Pancreas (tissue), 10 donors: ENCODE data around the gene TFF3. TPM values are rescaled to one million over a fixed set of nuclear protein-coding genes. Genes with fewer than 3 reads are reported as not detected.

Experiments used
- ATAC-seq, 4 donors: fragments of 200-7000 bp; cut with Tn5 transposase; one replicate each; pipeline versions ENCODE4 v1.8.0 to v1.9.1; 2020; ENCODE audit warnings: mild to moderate bottlenecking in 4 of 4, moderate library complexity in 4 of 4
- DNase-seq, 6 donors: peaks; one replicate each; pipeline ENCODE4 v3.0.0-alpha.2; 2020
- FAIRE-seq: peaks from 2 replicates; lab custom pipeline; 2012; peaks lifted over from hg19 to GRCh38; lab: Jason Lieb, UNC
- H3K27ac ChIP-seq, 4 donors: fragments of 200-600 bp; sonication (generic); 1 replicate in 3 of 4; 2 replicates in 1 of 4; pipeline versions ENCODE4 v1.5.0 to v1.8.0; 2020
- H3K27me3 ChIP-seq, 4 donors: fragments of 200-600 bp; one replicate each; pipeline ENCODE4 v1.8.0; 2021
- H3K36me3 ChIP-seq, 3 donors: fragments of 200-600 bp; sonication (generic) in 1 of 3; one replicate each; pipeline versions ENCODE4 v1.5.0 to v1.8.0; 2020 to 2021
- H3K4me1 ChIP-seq, 3 donors: fragments of 200-600 bp; one replicate each; pipeline ENCODE4 v1.8.0; 2021
- H3K4me3 ChIP-seq, 4 donors: fragments of 200-600 bp; sonication (generic) in 2 of 4; one replicate each; pipeline versions ENCODE4 v1.5.0 to v1.8.0; 2020 to 2021
- H3K9me3 ChIP-seq, 4 donors: fragments of 200-600 bp; one replicate each; pipeline ENCODE4 v1.8.0; 2021
- CTCF ChIP-seq, 4 donors: fragments of 200-600 bp; sonication (generic) in 3 of 4; IDR thresholded peaks; one replicate each; pipeline versions ENCODE4 v1.5.0 to v1.8.0; 2021; ENCODE audit warnings: antibody characterized with exemption in 4 of 4
- WGBS, 2 donors: extraction: QIAGEN DNeasy Blood & Tissue Kit; methylation state at CpG; one replicate each; pipeline ENCODE4 v1.1.7; 2013; 5-methylcytosine and 5-hydroxymethylcytosine counted together
- intact Hi-C, 3 donors: fragments of 100-400 bp; cut with DNase I; formaldehyde crosslinking; loops; one replicate each; pipeline versions ENCODE4 v1.11.1 to v1.14.2; 2022
- polyA plus RNA-seq, 2 donors: library from polyadenylated mRNA; stranded (reverse); fragments of 200-250 nt; gene quantifications; one replicate each; pipeline ENCODE4 v1.2.3, GENCODE V29; 2013
- total RNA-seq, 6 donors: library from RNA; stranded (reverse); fragmentation: NEBNext Ultra II Directional in 4 of 6; extraction: Animal tissue kit (Norgen Biotek cat#: 25700) in 4 of 6; gene quantifications; one replicate each; pipeline versions ENCODE4 v1.2.1 to v1.2.4, GENCODE V29; 2021 to 2023
- donor health status: healthy with polysubstance abuse.
- donor health status: DM: no; HTN: no; CAD: no; lungs with moderate emphysema.
- donor health status: DM: no; HTN: no; CAD: no.
- donor health status: control.
- donor health status: control.
- donor health status: Bipolar disorder and iron deficiency.
- donor health status: DM: yes; HTN: yes; CAD: no.
- donor health status: DM: no; HTN: no; CAD: no.
- donor health status: DM: no; HTN: no; CAD: no.
- donor health status: DM: yes; HTN: yes; CAD: no.

The TFF3 gene
- total and polyA plus RNA-seq, 8 donors = 5.9 to 51.9 (median 11.3) TPM

GRCh38 chr21:42361286-42361685, 46.1 kb upstream of the TFF3 start:
- Histone ChIP-seq H3K4me1 (no peaks in the 10 kb centered on the region), H3K27me3 (no peaks in the 10 kb centered on the region), H3K9me3 (no peaks in the 10 kb centered on the region), H3K4me3 (no peak overlapping the region), H3K27ac (no peak overlapping the region), H3K36me3 (no peaks in the 10 kb centered on the region)
- DNase-seq (no peak), FAIRE-seq (no peak), ATAC-seq (no peak)
- intact Hi-C loops = no loop called here
- WGBS, 2 donors = 14 to 32% methylated on average over 7 of the region's 7 CpGs
- no peak for TF ChIP-seq CTCF (IDR thresholded peaks at IDR 0.05)

GRCh38 chr21:42360317-42360716, 45.1 kb upstream of the TFF3 start:
- Histone ChIP-seq H3K4me3 (no peak overlapping the region), H3K27me3 (no peaks in the 10 kb centered on the region), H3K36me3 (no peaks in the 10 kb centered on the region), H3K9me3 (no peaks in the 10 kb centered on the region), H3K27ac (no peak overlapping the region), H3K4me1 (no peaks in the 10 kb centered on the region)
- FAIRE-seq (no peak), DNase-seq (no peak), ATAC-seq (no peak)
- 68 to 71% methylated on average over 2 of the region's 2 CpGs for WGBS, 2 donors
- intact Hi-C loops = no loop called here
- no peak for TF ChIP-seq CTCF (IDR thresholded peaks at IDR 0.05)

DNA sequence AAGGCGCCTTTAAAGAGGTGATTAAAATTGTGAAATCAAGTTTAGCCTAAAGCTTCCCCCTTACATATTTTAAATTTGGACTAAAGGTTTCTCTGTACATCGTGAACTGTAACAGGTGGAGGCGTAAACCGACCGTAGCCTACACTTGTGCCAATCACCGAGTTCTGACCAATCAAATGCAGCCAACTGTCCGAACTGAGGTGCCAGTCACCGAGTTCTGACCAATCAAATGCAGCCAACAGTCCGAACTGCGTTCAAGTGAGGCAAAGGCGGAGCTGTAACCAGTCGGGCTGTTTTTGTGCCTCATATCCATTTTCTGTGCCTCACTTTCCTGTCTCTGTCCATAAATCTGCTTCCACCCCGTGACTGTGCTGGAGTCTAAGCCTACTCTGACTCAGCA, 43.7 kb upstream of the TFF3 start:
- Histone ChIP-seq H3K36me3 (no peaks in the 10 kb centered on the region), H3K27ac (no peak overlapping the region), H3K4me3 (no peak overlapping the region), H3K9me3 (no peaks in the 10 kb centered on the region), H3K4me1 (no peaks in the 10 kb centered on the region), H3K27me3 (no peaks in the 10 kb centered on the region)
- 77 to 88% methylated on average over 13 of the region's 13 CpGs for WGBS, 2 donors
- DNase-seq = peak in 1 of 6 donors; percentile 23
- intact Hi-C loops = no loop called here
- no peak for FAIRE-seq
- no peak for TF ChIP-seq CTCF (IDR thresholded peaks at IDR 0.05)
- ATAC-seq = no peak

- H3K4me1 ChIP-seq = no peaks in the 10 kb centered on the region
- no peak overlapping the region for H3K27ac ChIP-seq
- no peaks in the 10 kb centered on the region for H3K36me3 ChIP-seq
- FAIRE-seq = no peak
- 89 to 98% methylated on average over 12 of the region's 12 CpGs for WGBS, 2 donors
- H3K27me3 ChIP-seq = no peaks in the 10 kb centered on the region
- no peak for ATAC-seq
- H3K9me3 ChIP-seq = no peaks in the 10 kb centered on the region
- peak in 1 of 6 donors; percentile 14 for DNase-seq
- intact Hi-C loops = no loop called here
- TF ChIP-seq CTCF (IDR thresholded peaks at IDR 0.05) = no peak
- no peak overlapping the region for H3K4me3 ChIP-seq
Observed at GRCh38 chr21:42358261-42358660, 43.1 kb upstream of the TFF3 start.

- peak in 1 of 4 donors; percentile 56 for ATAC-seq
- intact Hi-C loops = no loop called here
- 47 to 56% methylated on average over 3 of the region's 3 CpGs for WGBS, 2 donors
Observed at GRCh38 chr21:42357307-42357706, 42.1 kb upstream of the TFF3 start.

More at GRCh38 chr21:42357307-42357706, 42.1 kb upstream of the TFF3 start:
- DNase-seq (no peak), FAIRE-seq (no peak)
- Histone ChIP-seq H3K4me3 (no peak overlapping the region), H3K36me3 (no peaks in the 10 kb centered on the region), H3K27ac (no peak overlapping the region), H3K9me3 (no peaks in the 10 kb centered on the region), H3K4me1 (no peaks in the 10 kb centered on the region), H3K27me3 (no peaks in the 10 kb centered on the region)
- TF ChIP-seq CTCF (IDR thresholded peaks at IDR 0.05) = no peak
